ENCODE data around the gene ERVFRD-1.

DNA sequence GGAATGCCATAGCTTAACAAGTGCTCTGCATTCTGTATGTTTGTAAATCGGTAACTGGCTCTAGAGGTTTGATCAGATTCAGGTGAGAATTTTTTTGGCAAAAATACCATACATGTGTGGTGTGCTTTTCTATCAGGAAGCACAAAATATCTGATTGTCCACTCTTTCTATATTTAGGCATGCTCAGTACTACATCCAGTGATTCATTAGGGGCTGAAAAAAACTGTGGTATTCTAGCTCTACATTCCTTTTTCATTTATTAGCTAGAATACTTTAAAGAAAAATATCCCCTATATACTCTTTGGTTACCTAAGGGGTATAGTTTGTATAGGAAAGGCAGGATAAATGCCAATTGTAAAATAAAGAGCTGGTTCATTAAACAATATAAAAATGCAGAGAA, 56.8 kb downstream of the ERVFRD-1 start:
- TF ChIP-seq EZH2 (IDR thresholded peaks at IDR 0.05; ENCODE audit: borderline replicate concordance, low read length), result no peak
- TF ChIP-seq, protein P1, sequence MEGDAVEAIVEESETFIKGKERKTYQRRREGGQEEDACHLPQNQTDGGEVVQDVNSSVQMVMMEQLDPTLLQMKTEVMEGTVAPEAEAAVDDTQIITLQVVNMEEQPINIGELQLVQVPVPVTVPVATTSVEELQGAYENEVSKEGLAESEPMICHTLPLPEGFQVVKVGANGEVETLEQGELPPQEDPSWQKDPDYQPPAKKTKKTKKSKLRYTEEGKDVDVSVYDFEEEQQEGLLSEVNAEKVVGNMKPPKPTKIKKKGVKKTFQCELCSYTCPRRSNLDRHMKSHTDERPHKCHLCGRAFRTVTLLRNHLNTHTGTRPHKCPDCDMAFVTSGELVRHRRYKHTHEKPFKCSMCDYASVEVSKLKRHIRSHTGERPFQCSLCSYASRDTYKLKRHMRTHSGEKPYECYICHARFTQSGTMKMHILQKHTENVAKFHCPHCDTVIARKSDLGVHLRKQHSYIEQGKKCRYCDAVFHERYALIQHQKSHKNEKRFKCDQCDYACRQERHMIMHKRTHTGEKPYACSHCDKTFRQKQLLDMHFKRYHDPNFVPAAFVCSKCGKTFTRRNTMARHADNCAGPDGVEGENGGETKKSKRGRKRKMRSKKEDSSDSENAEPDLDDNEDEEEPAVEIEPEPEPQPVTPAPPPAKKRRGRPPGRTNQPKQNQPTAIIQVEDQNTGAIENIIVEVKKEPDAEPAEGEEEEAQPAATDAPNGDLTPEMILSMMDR (IDR thresholded peaks at IDR 0.05; ENCODE audit: low read length), result no peak

Data from OCI-LY1 (cell line).